SK-N-SH treated with all-trans-retinoic acid at 6 μM for 48 hours (cell line): ENCODE measurements around the gene ABCG4.

Source experiments
- ATAC-seq: fragments of 200-7000 bp; cut with Tn5 transposase; 3 replicates; pipeline ENCODE4 v1.9.1; 2020; ENCODE audit warnings: mild to moderate bottlenecking, moderate library complexity
- ARNTL ChIP-seq: fragments of 450-650 bp; formaldehyde crosslinking; IDR thresholded peaks from 2 replicates; pipeline ENCODE4 v1.5.0; 2020; ENCODE audit warnings: low read depth, mild to moderate bottlenecking, moderate library complexity, borderline replicate concordance
- BACH2 ChIP-seq: fragments of 250-450 bp; sonication (Bioruptor Pico); IDR thresholded peaks from 2 replicates; pipeline ENCODE4 v1.9.0; 2021; ENCODE audit warnings: mild to moderate bottlenecking, borderline replicate concordance
- GLIS3 ChIP-seq: fragments of 250-450 bp; sonication (Bioruptor Pico); IDR thresholded peaks from 2 replicates; pipeline ENCODE4 v1.5.0; 2020; ENCODE audit warnings: mild to moderate bottlenecking, moderate library complexity
- OSR1 ChIP-seq: fragments of 250-450 bp; sonication (Bioruptor Pico); IDR thresholded peaks from 2 replicates; pipeline ENCODE4 v1.8.0; 2022; ENCODE audit warnings: moderate library complexity, mild to moderate bottlenecking, inconsistent platforms
- RARB ChIP-seq: fragments of 250-450 bp; sonication (Bioruptor Pico); IDR thresholded peaks from 2 replicates; pipeline ENCODE4 v1.8.0; 2021; ENCODE audit warnings: mild to moderate bottlenecking, moderate library complexity
- SNAI2 ChIP-seq: fragments of 250-450 bp; sonication (Bioruptor Pico); IDR thresholded peaks from 2 replicates; pipeline ENCODE4 v1.5.0; 2020; ENCODE audit warnings: mild to moderate bottlenecking, moderate library complexity
- TCF4 ChIP-seq: fragments of 250-450 bp; sonication (Bioruptor Pico); IDR thresholded peaks from 2 replicates; pipeline ENCODE4 v1.8.0; 2021; ENCODE audit warnings: mild to moderate bottlenecking, moderate library complexity, borderline replicate concordance
- TOX ChIP-seq: fragments of 250-450 bp; sonication (Bioruptor Pico); IDR thresholded peaks from 2 replicates; pipeline ENCODE4 v1.8.0; 2021; ENCODE audit warnings: mild to moderate bottlenecking, moderate library complexity, borderline replicate concordance
- ZC3H10 ChIP-seq: fragments of 250-450 bp; sonication (Bioruptor Pico); IDR thresholded peaks from 2 replicates; pipeline ENCODE4 v1.5.1; 2021; ENCODE audit warnings: mild to moderate bottlenecking, moderate library complexity
- ZFP30 ChIP-seq: fragments of 450-650 bp; formaldehyde crosslinking; IDR thresholded peaks from 2 replicates; pipeline ENCODE4 v1.5.0; 2022; ENCODE audit warnings: mild to moderate bottlenecking, moderate library complexity
- ZNF565 ChIP-seq: fragments of 450-650 bp; formaldehyde crosslinking; conservative IDR thresholded peaks from 2 replicates; pipeline ENCODE4 v1.5.0; 2020; ENCODE audit warnings: low read depth, mild to moderate bottlenecking, moderate library complexity
- ZNF70 ChIP-seq: fragments of 450-650 bp; formaldehyde crosslinking; IDR thresholded peaks from 2 replicates; pipeline ENCODE4 v1.5.0; 2020; ENCODE audit warnings: mild to moderate bottlenecking, moderate library complexity
- ZNF8 ChIP-seq: fragments of 450-650 bp; formaldehyde crosslinking; IDR thresholded peaks from 2 replicates; pipeline ENCODE4 v1.5.0; 2020; ENCODE audit warnings: mild to moderate bottlenecking, moderate library complexity
- TF ChIP-seq, protein P1 (sequence below): fragments of 250-450 bp; sonication (Bioruptor Pico); IDR thresholded peaks from 2 replicates; pipeline ENCODE4 v1.8.0; 2020; ENCODE audit warnings: mild to moderate bottlenecking, moderate library complexity, borderline replicate concordance
- TF ChIP-seq, protein P2 (sequence below): fragments of 250-450 bp; sonication (Bioruptor Pico); IDR thresholded peaks from 2 replicates; pipeline ENCODE4 v1.5.0; 2020; ENCODE audit warnings: mild to moderate bottlenecking, moderate library complexity
- TF ChIP-seq, protein P3 (sequence below): fragments of 250-450 bp; sonication (Bioruptor Pico); IDR thresholded peaks from 2 replicates; pipeline ENCODE4 v1.5.1; 2021; ENCODE audit warnings: mild to moderate bottlenecking, moderate library complexity
- TF ChIP-seq, protein P4 (sequence below): fragments of 250-450 bp; sonication (Bioruptor Pico); IDR thresholded peaks from 2 replicates; pipeline ENCODE4 v1.8.0; 2021; ENCODE audit warnings: low read depth, mild to moderate bottlenecking, moderate library complexity, borderline replicate concordance

Gene ABCG4

DNA sequence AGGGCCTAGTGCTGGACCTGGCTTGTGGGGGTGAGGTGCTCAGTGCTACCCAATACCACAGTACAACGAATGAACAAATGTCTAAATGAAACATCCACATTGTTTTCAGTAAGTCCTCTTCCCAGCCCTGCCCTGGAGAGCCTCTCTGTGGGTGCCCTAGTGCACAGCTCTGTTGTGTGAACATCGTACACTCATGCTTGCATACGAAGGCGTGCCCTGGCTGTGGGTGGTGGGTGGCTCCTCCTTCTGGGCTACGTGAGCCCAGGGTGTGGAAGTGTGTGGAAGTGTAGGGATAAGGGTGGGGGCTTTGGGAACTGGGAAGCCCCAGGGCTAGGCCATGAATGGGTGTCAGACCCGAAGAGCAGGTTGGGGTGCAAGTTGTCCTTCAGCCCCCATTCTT, 19.1 kb downstream of the ABCG4 start:
- TF ChIP-seq, protein P1, sequence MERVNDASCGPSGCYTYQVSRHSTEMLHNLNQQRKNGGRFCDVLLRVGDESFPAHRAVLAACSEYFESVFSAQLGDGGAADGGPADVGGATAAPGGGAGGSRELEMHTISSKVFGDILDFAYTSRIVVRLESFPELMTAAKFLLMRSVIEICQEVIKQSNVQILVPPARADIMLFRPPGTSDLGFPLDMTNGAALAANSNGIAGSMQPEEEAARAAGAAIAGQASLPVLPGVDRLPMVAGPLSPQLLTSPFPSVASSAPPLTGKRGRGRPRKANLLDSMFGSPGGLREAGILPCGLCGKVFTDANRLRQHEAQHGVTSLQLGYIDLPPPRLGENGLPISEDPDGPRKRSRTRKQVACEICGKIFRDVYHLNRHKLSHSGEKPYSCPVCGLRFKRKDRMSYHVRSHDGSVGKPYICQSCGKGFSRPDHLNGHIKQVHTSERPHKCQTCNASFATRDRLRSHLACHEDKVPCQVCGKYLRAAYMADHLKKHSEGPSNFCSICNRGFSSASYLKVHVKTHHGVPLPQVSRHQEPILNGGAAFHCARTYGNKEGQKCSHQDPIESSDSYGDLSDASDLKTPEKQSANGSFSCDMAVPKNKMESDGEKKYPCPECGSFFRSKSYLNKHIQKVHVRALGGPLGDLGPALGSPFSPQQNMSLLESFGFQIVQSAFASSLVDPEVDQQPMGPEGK (CRISPR knock-in tag) = no peak
- TF ChIP-seq ARNTL (no peak), OSR1 (no peak), SNAI2 (CRISPR knock-in tag) (no peak), RARB (CRISPR knock-in tag) (no peak)
- ATAC-seq = no peak

DNA sequence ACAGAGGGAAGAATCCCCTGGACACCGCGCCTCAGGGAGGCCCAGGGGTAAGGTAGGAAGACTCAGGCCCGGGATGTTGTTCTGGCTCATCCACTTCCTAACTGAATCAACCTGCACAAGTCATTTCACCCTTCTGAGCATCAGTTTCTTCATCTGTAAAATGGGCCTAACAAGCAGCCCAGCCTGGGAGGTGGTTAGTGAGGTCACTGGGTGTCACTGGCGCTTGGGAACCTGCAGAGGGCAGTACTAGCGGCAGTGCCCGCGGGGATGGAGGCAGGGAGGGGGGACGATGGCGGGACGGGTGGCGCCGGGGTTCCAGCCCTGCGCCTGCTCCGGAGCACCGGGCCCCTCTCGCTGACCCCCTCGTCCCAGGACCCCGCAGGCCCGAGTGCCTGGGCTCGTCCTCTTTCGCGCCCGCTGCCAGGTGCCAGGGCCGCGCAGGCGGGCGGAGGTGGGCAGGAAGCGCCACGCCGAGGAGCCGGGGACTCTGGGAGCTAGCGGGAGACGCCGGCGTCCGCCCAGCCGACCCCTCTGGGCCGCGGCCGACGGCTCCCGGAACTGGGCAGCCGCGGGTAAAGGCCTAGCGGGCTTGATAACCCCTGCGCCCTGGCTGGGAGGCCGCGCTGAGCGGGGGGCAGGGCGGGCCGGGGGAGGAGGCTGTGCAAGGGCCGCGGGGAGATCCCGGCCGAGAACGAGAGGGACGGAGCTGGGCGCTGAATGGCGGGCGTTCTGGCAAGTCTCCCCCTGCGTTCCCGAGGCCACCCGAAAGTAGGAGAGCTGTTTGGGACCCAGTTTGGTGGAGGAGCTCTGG, 19.8 kb downstream of the ABCG4 start, which contains the start of gene NLRX1:
Gene NLRX1 (plus strand): TSS at position 255 of the 811 bp plus-strand sequence. CDS start 2,679 bp downstream, outside the sequence.
- TF ChIP-seq OSR1 = no peak
- no peak for TF ChIP-seq ZNF565 (CRISPR knock-in tag)
- TF ChIP-seq GLIS3 = no peak
- TF ChIP-seq, protein P2, sequence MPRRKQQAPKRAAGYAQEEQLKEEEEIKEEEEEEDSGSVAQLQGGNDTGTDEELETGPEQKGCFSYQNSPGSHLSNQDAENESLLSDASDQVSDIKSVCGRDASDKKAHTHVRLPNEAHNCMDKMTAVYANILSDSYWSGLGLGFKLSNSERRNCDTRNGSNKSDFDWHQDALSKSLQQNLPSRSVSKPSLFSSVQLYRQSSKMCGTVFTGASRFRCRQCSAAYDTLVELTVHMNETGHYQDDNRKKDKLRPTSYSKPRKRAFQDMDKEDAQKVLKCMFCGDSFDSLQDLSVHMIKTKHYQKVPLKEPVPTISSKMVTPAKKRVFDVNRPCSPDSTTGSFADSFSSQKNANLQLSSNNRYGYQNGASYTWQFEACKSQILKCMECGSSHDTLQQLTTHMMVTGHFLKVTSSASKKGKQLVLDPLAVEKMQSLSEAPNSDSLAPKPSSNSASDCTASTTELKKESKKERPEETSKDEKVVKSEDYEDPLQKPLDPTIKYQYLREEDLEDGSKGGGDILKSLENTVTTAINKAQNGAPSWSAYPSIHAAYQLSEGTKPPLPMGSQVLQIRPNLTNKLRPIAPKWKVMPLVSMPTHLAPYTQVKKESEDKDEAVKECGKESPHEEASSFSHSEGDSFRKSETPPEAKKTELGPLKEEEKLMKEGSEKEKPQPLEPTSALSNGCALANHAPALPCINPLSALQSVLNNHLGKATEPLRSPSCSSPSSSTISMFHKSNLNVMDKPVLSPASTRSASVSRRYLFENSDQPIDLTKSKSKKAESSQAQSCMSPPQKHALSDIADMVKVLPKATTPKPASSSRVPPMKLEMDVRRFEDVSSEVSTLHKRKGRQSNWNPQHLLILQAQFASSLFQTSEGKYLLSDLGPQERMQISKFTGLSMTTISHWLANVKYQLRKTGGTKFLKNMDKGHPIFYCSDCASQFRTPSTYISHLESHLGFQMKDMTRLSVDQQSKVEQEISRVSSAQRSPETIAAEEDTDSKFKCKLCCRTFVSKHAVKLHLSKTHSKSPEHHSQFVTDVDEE (CRISPR knock-in tag) = no peak
- 0 out of 2 replicates have a peak, but pooled peaks have one; percentile 54 for TF ChIP-seq RARB (CRISPR knock-in tag)
- no peak for TF ChIP-seq ZC3H10 (CRISPR knock-in tag)
- no peak for TF ChIP-seq BACH2 (CRISPR knock-in tag)
- TF ChIP-seq, protein P1 (CRISPR knock-in tag) = peak; percentile 54; the same call in 1 of the 2 replicates
- 0 out of 2 replicates have a peak, but pooled peaks have one; percentile 11 for TF ChIP-seq TCF4
- TF ChIP-seq ZNF70 (CRISPR knock-in tag) = peak; percentile 55
- TF ChIP-seq, protein P3, sequence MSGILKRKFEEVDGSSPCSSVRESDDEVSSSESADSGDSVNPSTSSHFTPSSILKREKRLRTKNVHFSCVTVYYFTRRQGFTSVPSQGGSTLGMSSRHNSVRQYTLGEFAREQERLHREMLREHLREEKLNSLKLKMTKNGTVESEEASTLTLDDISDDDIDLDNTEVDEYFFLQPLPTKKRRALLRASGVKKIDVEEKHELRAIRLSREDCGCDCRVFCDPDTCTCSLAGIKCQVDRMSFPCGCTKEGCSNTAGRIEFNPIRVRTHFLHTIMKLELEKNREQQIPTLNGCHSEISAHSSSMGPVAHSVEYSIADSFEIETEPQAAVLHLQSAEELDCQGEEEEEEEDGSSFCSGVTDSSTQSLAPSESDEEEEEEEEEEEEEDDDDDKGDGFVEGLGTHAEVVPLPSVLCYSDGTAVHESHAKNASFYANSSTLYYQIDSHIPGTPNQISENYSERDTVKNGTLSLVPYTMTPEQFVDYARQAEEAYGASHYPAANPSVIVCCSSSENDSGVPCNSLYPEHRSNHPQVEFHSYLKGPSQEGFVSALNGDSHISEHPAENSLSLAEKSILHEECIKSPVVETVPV (CRISPR knock-in tag) = no peak
- TF ChIP-seq, protein P4, sequence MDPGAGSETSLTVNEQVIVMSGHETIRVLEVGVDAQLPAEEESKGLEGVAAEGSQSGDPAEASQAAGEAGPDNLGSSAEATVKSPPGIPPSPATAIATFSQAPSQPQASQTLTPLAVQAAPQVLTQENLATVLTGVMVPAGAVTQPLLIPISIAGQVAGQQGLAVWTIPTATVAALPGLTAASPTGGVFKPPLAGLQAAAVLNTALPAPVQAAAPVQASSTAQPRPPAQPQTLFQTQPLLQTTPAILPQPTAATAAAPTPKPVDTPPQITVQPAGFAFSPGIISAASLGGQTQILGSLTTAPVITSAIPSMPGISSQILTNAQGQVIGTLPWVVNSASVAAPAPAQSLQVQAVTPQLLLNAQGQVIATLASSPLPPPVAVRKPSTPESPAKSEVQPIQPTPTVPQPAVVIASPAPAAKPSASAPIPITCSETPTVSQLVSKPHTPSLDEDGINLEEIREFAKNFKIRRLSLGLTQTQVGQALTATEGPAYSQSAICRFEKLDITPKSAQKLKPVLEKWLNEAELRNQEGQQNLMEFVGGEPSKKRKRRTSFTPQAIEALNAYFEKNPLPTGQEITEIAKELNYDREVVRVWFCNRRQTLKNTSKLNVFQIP (CRISPR knock-in tag) = peak; percentile 81; the same call in 1 of the 2 replicates
- ATAC-seq = peak; percentile 93

DNA sequence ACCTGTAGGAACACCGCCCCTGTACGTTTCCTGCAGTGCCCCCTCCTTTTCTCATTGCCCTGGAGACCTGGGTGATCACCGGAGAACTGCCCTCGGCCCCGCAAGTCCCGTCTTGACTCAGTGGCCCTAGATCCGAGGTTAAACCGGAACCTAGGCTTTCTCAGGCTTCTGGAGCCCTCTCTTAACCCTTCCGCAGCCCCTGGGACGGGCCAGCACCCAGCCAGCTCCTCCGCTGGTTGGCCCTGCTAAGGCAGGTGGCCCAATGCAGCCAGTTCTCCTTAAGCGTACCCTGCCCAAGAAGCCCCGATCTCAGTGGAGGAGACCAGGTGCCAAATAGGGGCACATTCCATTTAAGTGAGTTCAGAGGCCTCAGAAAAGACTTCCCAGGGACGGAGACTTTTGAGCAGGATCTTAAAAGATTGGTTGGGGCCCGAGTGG, 20.4 kb downstream of the ABCG4 start:
- peak; percentile 19 for ATAC-seq
- TF ChIP-seq GLIS3 = no peak
- no peak for TF ChIP-seq ZNF8 (CRISPR knock-in tag)
- no peak for TF ChIP-seq SNAI2 (CRISPR knock-in tag)
- TF ChIP-seq, protein P4 (CRISPR knock-in tag) = no peak
- TF ChIP-seq ZFP30 = no peak
- TF ChIP-seq, protein P1 (CRISPR knock-in tag) = no peak
- TF ChIP-seq TOX (CRISPR knock-in tag) = no peak
- no peak for TF ChIP-seq OSR1
- TF ChIP-seq ZNF565 (CRISPR knock-in tag) = no peak
- TF ChIP-seq, protein P2 (CRISPR knock-in tag) = no peak
- no peak for TF ChIP-seq RARB (CRISPR knock-in tag)
- TF ChIP-seq ZNF70 (CRISPR knock-in tag) = no peak
- no peak for TF ChIP-seq BACH2 (CRISPR knock-in tag)
